Dermis microvascular lymphatic vessel endothelial cell (primary cell): ENCODE data around the gene GABPB2. TPM values are rescaled to one million over a fixed set of nuclear protein-coding genes. Genes with fewer than 3 reads are reported as not detected.
A peak's percentile ranks its signal among the peaks of the same experiment; 100 is the strongest.

Source experiments
- DNase-seq, 2 donors: peaks; one replicate each; pipeline versions ENCODE4 v3.0.0 to v3.0.0-alpha.2; 2010; ENCODE audit warnings: low read depth in 2 of 2
- total RNA-seq: library from RNA; depleted of rRNA; stranded (reverse); fragments of >200 nt; gene quantifications from 2 replicates; pipeline ENCODE4 v1.2.1, GENCODE V29; 2014

GABPB2 gene
- total RNA-seq, 1 donor from 2014 or later = 5.6 TPM

GRCh38 chr1:151164732-151165280, 94.2 kb downstream of the GABPB2 start:
- DNase-seq = no peak

DNA sequence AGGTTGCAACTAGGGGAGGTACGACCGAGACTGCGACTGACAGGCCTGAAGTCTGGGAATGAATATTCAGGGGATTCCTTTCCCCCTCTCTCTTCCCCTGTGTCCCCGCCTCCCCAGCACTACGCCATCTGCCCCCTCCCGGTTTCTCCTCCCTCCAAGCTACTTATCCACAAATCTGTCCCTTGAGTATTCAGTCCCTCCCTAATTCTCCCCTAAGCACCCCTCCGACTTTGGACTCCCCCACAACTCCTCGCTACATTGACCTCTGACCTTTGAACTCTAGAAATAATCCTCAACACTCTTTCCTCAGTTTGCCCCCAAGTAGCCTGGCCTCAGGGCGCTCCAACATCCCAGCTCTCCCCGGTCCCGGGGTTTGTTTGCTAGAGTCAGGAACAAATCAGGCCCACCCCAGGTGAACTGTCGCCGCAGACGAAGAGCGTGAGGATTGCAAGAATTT, 94.7 kb downstream of the GABPB2 start:
- peak in 1 of 2 donors; percentile 56 for DNase-seq

DNA sequence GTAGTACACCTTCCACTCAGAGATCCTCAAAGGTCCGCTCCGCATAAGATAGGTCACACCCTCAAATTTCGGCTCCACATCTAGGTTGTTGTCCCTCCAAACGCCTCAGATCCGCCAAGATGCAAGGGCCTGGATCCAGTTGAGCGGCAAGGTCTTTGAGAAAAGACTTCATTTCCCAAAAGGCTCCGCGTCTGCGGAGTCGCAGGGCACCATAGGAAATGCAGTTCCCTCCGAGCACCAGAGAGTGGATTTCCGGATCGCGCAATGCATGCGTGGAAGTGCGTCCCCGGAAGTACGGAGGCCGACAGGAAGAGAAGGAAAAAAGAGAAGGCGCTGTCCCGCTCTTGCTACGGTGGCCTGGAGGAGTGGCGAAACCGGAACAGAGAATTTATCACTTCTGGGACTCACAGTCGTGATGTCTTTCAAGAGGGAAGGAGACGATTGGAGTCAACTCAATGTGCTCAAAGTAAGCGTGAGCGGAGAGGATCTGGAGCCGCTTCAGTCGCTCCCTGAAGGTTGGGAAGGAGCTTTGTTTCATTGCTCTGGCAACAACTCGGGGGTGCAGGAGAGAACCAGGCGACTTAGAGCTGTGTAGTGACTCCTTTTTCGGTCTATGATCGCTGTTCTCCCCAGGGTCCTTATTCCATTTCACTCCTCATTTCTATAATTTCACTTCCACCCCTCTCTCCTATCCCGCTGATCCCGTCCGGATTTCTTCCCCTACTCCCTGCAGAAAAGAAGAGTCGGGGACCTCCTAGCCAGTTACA, 95.4 kb downstream of the GABPB2 start, which contains the start of the genes LYSMD1 and SCNM1:
LYSMD1 (minus strand) TSS at position 165 of the 767 bp plus-strand sequence. CDS start 644 bp downstream, outside the sequence.
SCNM1 (plus strand) TSS at position 407 of the 767 bp plus-strand sequence; CDS start at position 416, 9 bp downstream.
- peak; percentile 95 to 99 for DNase-seq

- peak in 1 of 2 donors; percentile 35 for DNase-seq
Measured at GRCh38 chr1:151166505-151166956, 96.0 kb downstream of the GABPB2 start.

GRCh38 chr1:151167116-151167515, 96.6 kb downstream of the GABPB2 start:
- DNase-seq = no peak

- no peak for DNase-seq
Measured at GRCh38 chr1:151171190-151171589, 100.6 kb downstream of the GABPB2 start.

Other genes starting within 250 kb of the GABPB2 start
- gene ARNT, start 194.2 kb upstream of the GABPB2 start, total RNA-seq = 16.0 and 19.6 TPM in 2 replicates
- gene CTXND2, start 183.6 kb upstream of the GABPB2 start, total RNA-seq = not detected in 2 replicates
- gene SETDB1, start 144.4 kb upstream of the GABPB2 start, total RNA-seq = 25.9 and 32.9 TPM in 2 replicates
- 64.7 and 92.7 TPM in 2 replicates for gene CERS2, start 95.9 kb upstream of the GABPB2 start, total RNA-seq
- gene ANXA9, start 88.5 kb upstream of the GABPB2 start, total RNA-seq = not detected in 2 replicates
- 9.0 and 9.5 TPM in 2 replicates for gene MINDY1, start 63.9 kb upstream of the GABPB2 start, total RNA-seq
- gene PRUNE1, start 62.3 kb upstream of the GABPB2 start, total RNA-seq = 4.0 and 8.0 TPM in 2 replicates
- gene BNIPL, start 34.2 kb upstream of the GABPB2 start, total RNA-seq = under 0.01 and 0.13 TPM in 2 replicates
- gene C1orf56, start 23.0 kb upstream of the GABPB2 start, total RNA-seq = 1.0 and 1.1 TPM in 2 replicates
- 42.2 and 61.4 TPM in 2 replicates for gene CDC42SE1, start 11.1 kb upstream of the GABPB2 start, total RNA-seq
- gene MLLT11, start 10.4 kb upstream of the GABPB2 start, total RNA-seq = 1.3 and 1.8 TPM in 2 replicates
- 3.1 and 6.2 TPM in 2 replicates for gene SEMA6C, start 75.9 kb downstream of the GABPB2 start, total RNA-seq
- gene TNFAIP8L2, start 85.9 kb downstream of the GABPB2 start, total RNA-seq = 0.13 TPM in 1 of 2 replicates, not detected in the other
- 3.2 and 3.5 TPM in 2 replicates for gene LYSMD1, start 95.1 kb downstream of the GABPB2 start, total RNA-seq
- gene SCNM1, start 95.4 kb downstream of the GABPB2 start, total RNA-seq = 16.7 and 17.5 TPM in 2 replicates
- 0.25 TPM in 1 of 2 replicates, not detected in the other for gene TMOD4, start 105.2 kb downstream of the GABPB2 start, total RNA-seq
- gene VPS72, start 119.4 kb downstream of the GABPB2 start, total RNA-seq = 40.8 and 42.1 TPM in 2 replicates
- 32.6 and 44.3 TPM in 2 replicates for gene PIP5K1A, start 127.8 kb downstream of the GABPB2 start, total RNA-seq
- gene PSMD4, start 184.0 kb downstream of the GABPB2 start, total RNA-seq = 192 and 200 TPM in 2 replicates
- gene ZNF687, start 211.5 kb downstream of the GABPB2 start, total RNA-seq = 5.8 and 9.7 TPM in 2 replicates